ENCODE results near the gene DNASE1L1. TPM values are rescaled to one million over a fixed set of nuclear protein-coding genes. Genes with fewer than 3 reads are reported as not detected.

DNASE1L1 gene
- polyA plus RNA-seq, 1 of the 3 experiments (the other 2 are of a cell fraction) = 18.2 TPM

DNA sequence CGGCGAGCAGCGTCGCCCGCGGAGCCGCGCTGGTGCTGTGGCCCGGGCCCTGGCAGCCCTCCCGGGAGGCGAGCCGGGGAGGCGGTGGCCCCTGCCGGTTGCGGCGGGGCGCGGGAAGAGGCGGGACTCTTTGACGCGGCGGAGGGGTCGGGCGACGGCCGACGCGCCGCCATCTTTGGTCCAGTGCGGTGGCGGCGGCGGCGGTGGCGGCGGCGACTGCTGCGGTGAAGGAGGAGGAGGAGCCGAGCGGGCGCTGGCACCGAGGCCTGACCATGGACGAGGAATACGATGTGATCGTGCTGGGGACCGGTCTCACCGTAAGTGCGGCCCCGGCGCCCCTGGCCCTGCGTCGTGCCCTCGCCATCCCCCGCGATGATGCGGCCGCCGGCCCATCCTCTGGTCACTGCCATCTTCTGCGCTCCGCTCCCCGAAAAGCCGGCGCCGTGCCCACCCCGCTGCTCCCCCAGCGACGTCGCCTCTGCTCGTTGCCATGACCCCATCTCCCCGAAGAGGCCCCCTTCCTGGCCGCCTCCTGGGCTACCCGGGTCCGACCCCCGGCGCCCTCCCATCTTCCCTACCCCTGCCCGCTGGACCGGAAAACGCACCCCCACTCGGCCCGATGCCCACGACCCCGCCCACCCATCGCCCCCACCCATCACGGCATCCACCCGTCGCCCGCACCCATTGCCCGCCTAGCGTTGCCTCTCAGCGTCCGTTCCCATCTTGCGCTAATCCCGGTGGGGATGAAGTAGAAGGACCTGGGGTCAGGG, 28.1 kb upstream of the DNASE1L1 start, which contains the start of gene GDI1 (continued):
- TF ChIP-seq, protein P1, sequence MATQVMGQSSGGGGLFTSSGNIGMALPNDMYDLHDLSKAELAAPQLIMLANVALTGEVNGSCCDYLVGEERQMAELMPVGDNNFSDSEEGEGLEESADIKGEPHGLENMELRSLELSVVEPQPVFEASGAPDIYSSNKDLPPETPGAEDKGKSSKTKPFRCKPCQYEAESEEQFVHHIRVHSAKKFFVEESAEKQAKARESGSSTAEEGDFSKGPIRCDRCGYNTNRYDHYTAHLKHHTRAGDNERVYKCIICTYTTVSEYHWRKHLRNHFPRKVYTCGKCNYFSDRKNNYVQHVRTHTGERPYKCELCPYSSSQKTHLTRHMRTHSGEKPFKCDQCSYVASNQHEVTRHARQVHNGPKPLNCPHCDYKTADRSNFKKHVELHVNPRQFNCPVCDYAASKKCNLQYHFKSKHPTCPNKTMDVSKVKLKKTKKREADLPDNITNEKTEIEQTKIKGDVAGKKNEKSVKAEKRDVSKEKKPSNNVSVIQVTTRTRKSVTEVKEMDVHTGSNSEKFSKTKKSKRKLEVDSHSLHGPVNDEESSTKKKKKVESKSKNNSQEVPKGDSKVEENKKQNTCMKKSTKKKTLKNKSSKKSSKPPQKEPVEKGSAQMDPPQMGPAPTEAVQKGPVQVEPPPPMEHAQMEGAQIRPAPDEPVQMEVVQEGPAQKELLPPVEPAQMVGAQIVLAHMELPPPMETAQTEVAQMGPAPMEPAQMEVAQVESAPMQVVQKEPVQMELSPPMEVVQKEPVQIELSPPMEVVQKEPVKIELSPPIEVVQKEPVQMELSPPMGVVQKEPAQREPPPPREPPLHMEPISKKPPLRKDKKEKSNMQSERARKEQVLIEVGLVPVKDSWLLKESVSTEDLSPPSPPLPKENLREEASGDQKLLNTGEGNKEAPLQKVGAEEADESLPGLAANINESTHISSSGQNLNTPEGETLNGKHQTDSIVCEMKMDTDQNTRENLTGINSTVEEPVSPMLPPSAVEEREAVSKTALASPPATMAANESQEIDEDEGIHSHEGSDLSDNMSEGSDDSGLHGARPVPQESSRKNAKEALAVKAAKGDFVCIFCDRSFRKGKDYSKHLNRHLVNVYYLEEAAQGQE (IDR thresholded peaks at IDR 0.05; ENCODE audit: low read depth, low read length) = no peak
- no peak for TF ChIP-seq JUND (IDR thresholded peaks at IDR 0.05)
- no peak for TF ChIP-seq ELF1 (IDR thresholded peaks at IDR 0.05)

DNA sequence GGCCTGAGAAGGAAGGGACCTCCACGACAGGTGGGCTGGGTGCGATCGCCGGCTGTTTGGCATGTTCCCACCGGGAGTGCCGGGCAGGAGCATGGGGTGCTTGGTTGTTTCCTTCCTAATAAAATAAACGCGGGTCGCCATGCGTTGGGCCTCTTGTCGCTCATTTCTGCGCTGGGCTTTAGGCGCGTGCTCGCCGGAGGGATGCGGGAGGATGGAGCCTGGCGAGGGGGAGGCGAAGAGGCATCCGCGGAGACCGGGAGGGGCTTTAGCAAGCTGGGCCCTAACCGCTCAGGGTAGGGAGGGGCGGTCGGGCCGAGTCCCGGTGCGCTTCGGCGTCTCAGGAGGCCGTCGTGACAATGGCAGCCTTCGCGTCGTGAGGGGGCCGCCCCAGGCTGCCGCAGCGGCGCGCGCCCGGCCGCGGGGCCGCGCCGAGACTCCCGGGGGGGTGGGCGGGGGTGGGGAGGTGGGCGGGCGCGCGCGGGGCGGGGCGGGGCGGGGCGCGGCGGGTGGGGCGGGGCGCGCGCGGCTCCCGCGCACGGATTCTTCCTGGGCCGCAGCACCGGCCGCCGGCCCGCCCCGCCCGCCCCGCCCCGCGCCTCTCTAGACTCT, 27.4 kb upstream of the DNASE1L1 start:
- H3K27ac ChIP-seq (ENCODE audit: low read depth in 2 of 2, low read length in 1 of 2) = peak overlapping the region in 1 of 2 experiments; percentile 79; a peak in 1 of 4 replicates
- H3K36me3 ChIP-seq (replicated peaks in 1 of 2; ENCODE audit: control insufficient read depth in 1 of 2, insufficient read depth in 2 of 2, low read length in 1 of 2) = peaks cover 0 to 20% of the 10 kb centered on the region in 2 experiments
- H3K4me2 ChIP-seq = no peak overlapping the region; the same call in 1 of the 2 replicates
- peaks cover 36% of the 10 kb centered on the region for H3K79me2 ChIP-seq (ENCODE audit: insufficient read depth)
- H3K27me3 ChIP-seq (ENCODE audit: insufficient read depth) = no peaks in the 10 kb centered on the region; the same call in 1 of the 2 replicates
- H3K9ac ChIP-seq = peak overlapping the region; percentile 65
- H3K4me3 ChIP-seq (ENCODE audit: low read depth in 2 of 2, low read length in 1 of 2) = peak overlapping the region in 1 of 2 experiments; percentile 64; a peak in 3 of 4 replicates
- POLR2A ChIA-PET = interaction anchor here (1.0 kb wide), 1 partner anchor 24 kb away, joined by 3 read pairs; no protein-coding TSS in a partner anchor
- WGBS (ENCODE audit: low lambda C conversion rate) = 32% methylated on average over 21 of the region's 78 CpGs
- H2AFZ ChIP-seq (ENCODE audit: low read depth) = no peak overlapping the region
- TF ChIP-seq SIN3A (IDR thresholded peaks at IDR 0.05; ENCODE audit: borderline replicate concordance, low read depth, low read length) = no peak
- no peak for TF ChIP-seq RXRA (IDR thresholded peaks at IDR 0.05; ENCODE audit: borderline replicate concordance, low read depth)
- TF ChIP-seq, protein P2, sequence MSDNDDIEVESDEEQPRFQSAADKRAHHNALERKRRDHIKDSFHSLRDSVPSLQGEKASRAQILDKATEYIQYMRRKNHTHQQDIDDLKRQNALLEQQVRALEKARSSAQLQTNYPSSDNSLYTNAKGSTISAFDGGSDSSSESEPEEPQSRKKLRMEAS (IDR thresholded peaks at IDR 0.05; ENCODE audit: low read depth) = no peak
- no peak for TF ChIP-seq EP300 (IDR thresholded peaks at IDR 0.05; ENCODE audit: borderline replicate concordance in 1 of 2, low read depth in 1 of 2, low read length in 1 of 2)
- TF ChIP-seq YY1 (IDR thresholded peaks at IDR 0.05; ENCODE audit: low read depth) = no peak
- no peak for TF ChIP-seq GATA2 (CRISPR knock-in tag; IDR thresholded peaks at IDR 0.05)
- TF ChIP-seq RCOR1 (IDR thresholded peaks at IDR 0.05; ENCODE audit: low read length) = no peak
- TF ChIP-seq, protein P1 (IDR thresholded peaks at IDR 0.05; ENCODE audit: low read depth, low read length) = no peak
- CTCF ChIA-PET = interaction anchor here (2.1 kb wide), 1 partner anchor 37 kb away, joined by 6 read pairs; the partner anchor contains the start of gene RPL10
- H3K9me2 ChIP-seq = no peaks in the 10 kb centered on the region
- H4K20me1 ChIP-seq (ENCODE audit: insufficient read depth) = peaks cover 27% of the 10 kb centered on the region; the same call in 1 of the 2 replicates
- H3K4me1 ChIP-seq (ENCODE audit: control insufficient read depth in 1 of 2, insufficient read depth in 2 of 2, low read depth in 1 of 2, low read length in 1 of 2) = peaks cover 0 to 16% of the 10 kb centered on the region in 2 experiments; a peak in 1 of 4 replicates
- no peaks in the 10 kb centered on the region for H3K9me3 ChIP-seq
- DNase-seq = peak; percentile 91
- no peaks in the 10 kb centered on the region for H3F3A ChIP-seq (replicated peaks; ENCODE audit: insufficient read depth)

Data from SK-N-SH (cell line).